ENCODE measurements around the gene TMC1. TPM values are rescaled to one million over a fixed set of nuclear protein-coding genes. Genes with fewer than 3 reads are reported as not detected.

The TMC1 gene
- polyA plus RNA-seq, 2 of the 4 experiments (the other 2 are of a cell fraction): 0.12 to 0.17 TPM

GRCh38 chr9:72476617-72477437, 44.6 kb upstream of the TMC1 start (continued):
- no peak for TF ChIP-seq REST (IDR thresholded peaks at IDR 0.05)
- TF ChIP-seq JUNB (IDR thresholded peaks at IDR 0.05): peak; percentile 93
- no peak for TF ChIP-seq POLR2AphosphoS2 (conservative IDR thresholded peaks at IDR 0.05; ENCODE audit: low read length)

- Histone ChIP-seq H3K4me3 (no peak overlapping the region), H3K4me2 (peak overlapping the region; percentile 71), H3K9me3 (no peaks in the 10 kb centered on the region), H3K27ac (peak overlapping the region; percentile 81 to 91), H3K4me1 (peaks cover 76% of the 10 kb centered on the region)
- FAIRE-seq (peak; percentile 98), ATAC-seq (peak; percentile 95 to 96), DNase-seq (ENCODE audit: low read depth in 1 of 2, low spot score in 1 of 2) (peak; percentile 92 to 97)
- POLR2A ChIA-PET: interaction anchor here (0.5 to 2.7 kb wide), 10 partner anchors 13 to 119 kb away, joined by 3 to 56 read pairs (median 4); partner anchors contain the start of gene ZFAND5
- 0% methylated on average over 4 of the region's 4 CpGs for WGBS (ENCODE audit: missing lambda C conversion rate)
- CTCF ChIA-PET: interaction anchor here (0.6 to 2.4 kb wide), 5 partner anchors 113 to 344 kb away, joined by 3 to 8 read pairs (median 4); partner anchors contain the start of gene ZFAND5
- TF ChIP-seq ELK1 (IDR thresholded peaks at IDR 0.05; ENCODE audit: low read depth, low read length): no peak
- peak; percentile 58; the same call in 1 of the 2 replicates for TF ChIP-seq FOSL2 (IDR thresholded peaks at IDR 0.05)
- peak; percentile 86 for TF ChIP-seq FOSL2 (CRISPR knock-in tag; IDR thresholded peaks at IDR 0.05)
- no peak for TF ChIP-seq FOSB (CRISPR knock-in tag; IDR thresholded peaks at IDR 0.05)
- no peak for TF ChIP-seq TFCP2L1 (CRISPR knock-in tag; IDR thresholded peaks at IDR 0.05)
- TF ChIP-seq TP53 (CRISPR knock-in tag; IDR thresholded peaks at IDR 0.05): no peak
- no peak for TF ChIP-seq CHD2 (IDR thresholded peaks at IDR 0.05; ENCODE audit: low read length, partially characterized antibody)
- peak; percentile 69; the same call in 1 of the 2 replicates for TF ChIP-seq ZNF302 (CRISPR knock-in tag; IDR thresholded peaks at IDR 0.05)
- peak; percentile 32; the same call in 2 of the 3 replicates for TF ChIP-seq SMC3 (IDR thresholded peaks at IDR 0.05)
- TF ChIP-seq RCOR1 (IDR thresholded peaks at IDR 0.05; ENCODE audit: low read depth, low read length): no peak
- no peak for TF ChIP-seq PHF8 (IDR thresholded peaks at IDR 0.05; ENCODE audit: borderline replicate concordance, low read depth)
- TF ChIP-seq RARB (CRISPR knock-in tag; IDR thresholded peaks at IDR 0.05): no peak; the same call in 1 of the 2 replicates
- peak in 1 of 2 experiments; percentile 46; a peak in 3 of 5 replicates for TF ChIP-seq RAD21 (conservative IDR thresholded peaks at IDR 0.05 in 1 of 2, IDR thresholded peaks at IDR 0.05 in 1 of 2)
- TF ChIP-seq ZFP36 (IDR thresholded peaks at IDR 0.05; ENCODE audit: borderline replicate concordance, partially characterized antibody): no peak
- TF ChIP-seq EP300 (IDR thresholded peaks at IDR 0.05): peak; percentile 68 to 79; a peak in 3 of 5 replicates
- TF ChIP-seq HES2 (IDR thresholded peaks at IDR 0.05): no peak
- TF ChIP-seq CTCF (IDR thresholded peaks at IDR 0.05): no peak
- no peak for TF ChIP-seq CHD4 (IDR thresholded peaks at IDR 0.05; ENCODE audit: borderline replicate concordance)
- TF ChIP-seq MYC (IDR thresholded peaks at IDR 0.05; ENCODE audit: borderline replicate concordance, low read length): no peak
- TF ChIP-seq HDAC2 (IDR thresholded peaks at IDR 0.05): no peak
- TF ChIP-seq ZC3H11A (IDR thresholded peaks at IDR 0.05): no peak
- peak; percentile 60 to 77; a peak in 3 of 5 replicates for TF ChIP-seq JUN (IDR thresholded peaks at IDR 0.05)
- TF ChIP-seq E2F6 (IDR thresholded peaks at IDR 0.05; ENCODE audit: borderline replicate concordance, low read depth): no peak
- TF ChIP-seq FOXS1 (CRISPR knock-in tag; IDR thresholded peaks at IDR 0.05): no peak; the same call in 1 of the 2 replicates
- no peak for TF ChIP-seq KDM1A (IDR thresholded peaks at IDR 0.05; ENCODE audit: low read depth)
- TF ChIP-seq ESRRA (IDR thresholded peaks at IDR 0.05; ENCODE audit: borderline replicate concordance, low read length): peak; percentile 88; the same call in 1 of the 2 replicates
- no peak for TF ChIP-seq CBX2 (IDR thresholded peaks at IDR 0.05; ENCODE audit: borderline replicate concordance, low read depth)
Observed at GRCh38 chr9:72477930-72478518, 43.4 kb upstream of the TMC1 start.

Data from A549 (cell line).